SHP77 treated with DMSO at 0.1 percent for 48 hours (cell line): ENCODE measurements around the gene RASL10B.
"Not testable (repeated sequence)": the region's sequence is repeated elsewhere in the genome, so short reads cannot be mapped to it uniquely, and the experiment has no call there.

ENCODE experiments used
- DNase-seq: peaks from one replicate; lab custom pipeline; 2025; lab: John Stamatoyannopoulos, UW

The RASL10B gene, protein sequence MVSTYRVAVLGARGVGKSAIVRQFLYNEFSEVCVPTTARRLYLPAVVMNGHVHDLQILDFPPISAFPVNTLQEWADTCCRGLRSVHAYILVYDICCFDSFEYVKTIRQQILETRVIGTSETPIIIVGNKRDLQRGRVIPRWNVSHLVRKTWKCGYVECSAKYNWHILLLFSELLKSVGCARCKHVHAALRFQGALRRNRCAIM

DNA sequence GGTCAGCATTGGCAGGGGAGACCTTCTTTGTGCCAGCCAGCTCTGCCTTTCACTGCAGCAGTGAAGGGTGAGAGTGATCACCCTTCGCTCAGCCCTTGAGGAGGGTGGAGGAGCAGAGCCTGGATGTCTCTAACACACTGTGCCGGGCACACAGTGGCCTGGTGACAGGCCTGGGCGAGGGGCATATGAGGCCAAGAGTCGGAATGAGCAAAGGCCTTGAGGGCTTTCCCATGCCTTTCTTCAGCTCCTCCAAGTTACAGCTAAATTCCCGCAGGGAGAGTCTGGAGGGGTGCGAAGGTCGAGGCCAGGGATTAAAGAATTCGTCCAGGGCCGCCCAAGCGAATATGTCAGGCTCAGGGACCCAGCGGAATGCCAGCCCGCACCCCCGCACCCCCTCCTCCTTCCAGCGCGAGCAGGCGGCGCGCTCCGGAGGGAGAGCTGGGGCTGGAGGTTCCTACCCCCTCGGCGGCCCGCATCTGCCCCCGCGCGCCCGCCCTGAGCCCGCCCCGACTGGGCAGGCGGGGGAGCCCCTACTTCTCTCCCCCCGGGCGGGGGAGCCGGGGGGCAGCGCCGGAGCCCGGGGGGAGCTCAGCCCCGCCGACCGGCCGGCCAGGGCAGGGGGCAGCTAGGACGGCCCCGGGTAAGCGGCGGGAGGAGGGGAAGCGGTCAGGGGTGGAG, at the start of gene RASL10B:
TSS of gene RASL10B (plus strand) at position 401 of the 678 bp plus-strand sequence. CDS start 3,546 bp downstream, outside the sequence.
- no peak for DNase-seq

DNA sequence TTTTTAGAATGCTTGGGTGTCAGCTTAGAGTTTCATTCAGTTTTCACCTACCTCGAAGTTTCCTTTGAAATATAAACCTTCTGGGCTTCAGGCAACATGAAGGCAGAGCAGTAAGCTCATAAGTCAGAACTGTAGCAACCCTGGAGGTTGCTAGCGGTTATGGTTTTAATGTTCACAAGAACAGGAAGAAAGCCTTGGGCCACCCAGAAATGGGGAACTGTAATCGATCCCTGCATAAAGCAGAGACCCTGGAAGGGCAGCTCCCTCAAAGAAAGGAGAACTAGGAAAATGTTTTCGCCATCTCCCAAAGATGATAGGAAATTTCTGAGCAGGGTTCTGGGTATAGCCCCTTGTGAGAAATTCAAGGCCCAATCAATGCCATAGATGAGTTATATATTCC, 47.8 kb upstream of the RASL10B start:
- no peak for DNase-seq

DNA sequence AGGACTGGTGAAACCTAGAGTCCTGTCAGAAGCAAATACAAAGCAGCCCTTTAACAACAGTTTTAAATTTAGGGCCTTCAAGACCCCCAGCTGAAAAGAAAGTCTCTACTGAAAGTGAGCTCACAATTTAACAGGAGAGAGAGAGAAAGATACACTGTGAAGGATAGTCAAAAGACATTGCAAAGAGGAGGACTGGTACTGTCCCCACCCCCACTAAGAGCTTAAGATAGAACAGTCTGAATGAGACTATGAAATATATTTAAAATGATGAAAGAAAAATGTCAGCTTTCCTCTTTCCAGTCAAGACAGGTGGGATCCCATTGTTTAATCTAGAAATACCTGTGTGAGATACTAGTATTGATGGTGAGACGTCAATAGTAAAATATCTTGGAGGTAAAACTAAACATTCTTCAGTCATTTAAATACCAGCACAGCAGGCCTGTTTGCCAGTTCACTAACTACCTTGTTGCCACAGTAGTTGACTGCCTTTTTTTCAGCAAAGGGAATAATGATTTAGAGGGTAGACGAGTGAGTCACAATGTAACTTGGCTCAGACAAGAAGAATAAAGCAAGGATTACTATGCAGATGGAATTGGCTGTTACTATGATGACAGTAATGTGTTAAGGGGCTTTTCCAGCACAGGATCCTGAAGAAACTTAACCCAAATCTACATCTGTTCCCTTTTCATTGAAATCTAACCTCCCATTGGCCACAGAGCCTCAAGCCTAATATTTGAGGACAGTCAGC, 47.2 kb upstream of the RASL10B start:
- DNase-seq = no peak

DNA sequence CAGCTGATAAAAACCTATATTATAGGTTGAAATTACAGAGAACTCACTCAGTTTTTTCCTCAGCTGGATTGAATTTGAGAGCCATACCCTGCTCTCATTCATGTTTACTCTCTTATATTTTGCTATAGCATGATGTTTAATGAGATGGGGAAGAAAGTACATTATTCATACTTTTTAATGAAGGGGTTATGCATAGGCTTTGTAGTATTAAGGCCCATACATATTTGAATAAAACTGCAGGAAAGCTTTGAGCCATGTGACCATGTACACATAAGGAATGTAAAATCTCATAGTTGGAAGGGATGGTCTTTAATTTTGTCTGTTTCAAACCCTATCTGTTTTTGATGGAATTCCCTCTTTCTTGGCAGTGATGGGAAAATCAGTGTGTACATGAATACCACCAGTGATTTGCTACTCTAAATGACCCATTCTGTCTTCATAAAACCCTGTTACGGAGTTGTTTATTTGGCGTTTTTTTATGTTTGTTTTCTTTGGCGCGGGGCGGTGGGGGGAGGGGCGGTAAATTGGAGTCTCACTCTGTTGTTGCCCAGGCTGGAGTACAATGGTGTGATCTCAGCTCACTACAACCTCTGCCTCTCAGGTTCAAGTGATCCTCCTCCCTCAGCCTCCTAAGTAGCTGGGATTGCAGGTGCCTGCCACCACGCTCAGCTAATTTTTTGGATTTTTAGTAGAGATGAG, 38.8 kb upstream of the RASL10B start:
- no peak for DNase-seq

DNA sequence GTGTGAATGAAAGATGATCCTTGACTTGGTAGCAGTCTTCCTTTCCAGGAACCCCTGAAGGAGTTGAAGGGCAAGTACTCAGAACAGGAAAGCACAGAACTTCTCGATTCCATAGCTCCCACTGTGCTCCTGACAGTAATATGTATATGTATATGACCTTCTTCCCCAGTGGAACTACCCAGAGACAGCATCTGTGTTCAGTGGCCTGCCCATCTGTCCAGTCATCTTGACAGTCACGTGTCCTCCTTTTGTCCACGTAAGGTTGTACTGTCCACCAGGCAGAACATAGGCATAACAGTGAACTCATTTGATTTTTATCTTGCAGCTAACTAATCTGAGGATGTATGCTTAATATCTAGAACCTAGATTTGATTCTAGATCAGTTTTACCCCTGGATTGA, 37.8 kb upstream of the RASL10B start:
- DNase-seq = no peak

DNA sequence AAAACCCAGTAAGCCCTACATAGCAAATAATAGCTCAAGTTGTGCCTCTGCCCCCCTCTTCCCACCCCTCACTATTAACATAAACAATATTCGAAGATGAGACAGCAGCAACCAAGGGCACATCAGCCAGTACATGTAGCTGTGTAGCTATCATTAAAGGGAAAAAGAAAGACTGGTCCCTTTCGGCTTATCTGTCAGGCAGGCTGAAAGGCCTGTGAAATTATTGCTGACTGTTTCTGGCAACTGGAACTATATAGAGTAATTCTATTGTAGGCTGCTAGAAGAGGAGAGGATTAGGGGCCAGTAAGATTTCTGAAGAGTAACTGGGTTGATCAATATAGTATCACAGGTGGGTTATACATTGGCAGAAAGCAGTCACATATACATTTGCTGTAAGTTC, 36.5 kb upstream of the RASL10B start:
- no peak for DNase-seq

DNA sequence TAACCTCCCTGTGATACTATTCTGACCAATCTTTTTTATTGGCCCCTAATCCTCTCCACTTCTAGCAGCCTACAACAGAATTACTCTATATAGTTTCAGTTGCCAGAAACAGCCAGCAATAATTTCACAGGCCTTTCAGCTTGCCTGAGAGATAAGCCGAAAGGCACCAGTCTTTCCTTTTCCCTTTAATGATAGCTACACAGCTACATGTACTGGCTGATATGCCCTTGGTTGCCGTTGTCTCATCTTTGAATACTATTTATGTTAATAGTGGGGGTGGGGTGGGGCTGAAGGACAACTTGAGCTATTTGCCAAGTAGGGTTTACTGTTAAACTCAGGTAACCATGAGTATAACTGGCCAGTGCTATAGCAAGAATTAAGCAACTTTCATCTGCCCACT, 35.8 kb upstream of the RASL10B start:
- no peak for DNase-seq

DNA sequence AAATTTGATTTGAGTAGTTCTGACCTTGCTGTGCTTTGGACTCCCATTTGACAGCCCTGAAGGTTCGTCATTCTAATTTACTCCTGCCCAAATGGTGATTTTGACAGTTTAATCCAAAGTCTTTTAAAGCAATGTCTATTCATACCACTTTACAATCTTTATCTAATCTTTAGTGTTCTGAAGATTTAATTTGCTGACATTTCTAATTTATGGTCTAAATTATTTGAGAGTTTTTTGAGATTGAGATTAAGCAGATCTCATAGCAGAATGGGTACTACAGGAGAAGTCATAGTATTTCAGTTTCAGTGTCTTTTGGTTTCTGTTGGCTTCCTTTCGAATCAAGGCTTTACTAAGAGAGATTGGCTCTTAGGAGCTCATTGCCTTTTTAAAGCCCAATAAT, 32.6 kb upstream of the RASL10B start:
- DNase-seq = no peak

DNA sequence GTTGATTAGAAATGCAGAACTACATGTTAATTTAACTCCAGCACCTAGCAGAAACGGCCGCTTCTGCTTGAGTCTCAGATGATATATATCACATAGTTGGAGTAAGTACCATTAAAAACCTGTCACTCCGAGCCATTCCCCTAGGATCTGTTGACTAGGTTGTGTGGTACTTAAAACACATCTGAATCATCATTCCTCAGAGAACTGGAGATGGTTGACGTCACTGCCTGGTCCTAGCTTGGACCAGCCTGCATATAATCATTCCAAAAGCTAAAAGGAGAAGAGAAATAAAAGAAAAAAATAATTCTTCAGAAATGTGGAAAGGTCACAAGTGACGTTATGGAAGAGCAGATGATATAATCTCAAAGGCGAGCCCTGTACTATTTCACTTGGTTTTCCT, 31.3 kb upstream of the RASL10B start:
- DNase-seq = no peak

DNA sequence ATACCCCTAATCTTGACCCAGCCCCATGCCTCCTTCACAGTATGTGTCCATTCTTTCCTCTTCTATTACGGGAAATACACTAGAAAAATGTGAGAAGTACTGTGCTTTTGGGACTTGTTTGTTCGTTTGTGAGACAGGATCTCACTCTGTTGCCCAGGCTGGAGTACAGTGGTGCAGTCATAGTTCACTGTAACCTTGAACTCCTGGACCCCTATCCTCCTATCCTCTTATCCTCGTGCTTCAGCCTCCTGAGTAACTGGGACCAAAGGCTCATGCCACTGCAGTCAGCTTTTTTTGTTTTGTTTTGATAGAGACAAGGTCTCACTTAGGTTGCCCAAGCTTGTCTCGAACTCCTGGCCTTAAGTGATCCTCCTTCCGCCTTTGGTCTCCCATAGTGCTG, 29.9 kb upstream of the RASL10B start:
- no peak for DNase-seq

DNA sequence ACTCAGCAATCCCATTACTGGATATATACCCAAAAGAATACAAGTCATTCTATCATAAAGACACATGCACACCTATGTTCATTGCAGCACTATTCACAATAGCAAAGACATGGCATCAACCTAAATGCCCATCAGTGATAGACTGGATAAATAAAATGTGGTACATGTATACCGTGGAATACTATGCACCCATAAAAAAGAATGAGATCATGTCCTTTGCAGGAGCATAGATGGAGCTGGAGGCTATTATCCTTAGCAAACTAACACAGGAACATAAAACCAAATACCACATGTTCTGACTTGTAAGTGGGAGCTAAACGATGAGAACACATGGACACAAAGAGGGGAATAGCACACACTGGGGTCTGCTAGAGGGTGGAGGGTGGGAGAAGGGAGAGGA, 28.1 kb upstream of the RASL10B start:
- DNase-seq = not testable (repeated sequence)

DNA sequence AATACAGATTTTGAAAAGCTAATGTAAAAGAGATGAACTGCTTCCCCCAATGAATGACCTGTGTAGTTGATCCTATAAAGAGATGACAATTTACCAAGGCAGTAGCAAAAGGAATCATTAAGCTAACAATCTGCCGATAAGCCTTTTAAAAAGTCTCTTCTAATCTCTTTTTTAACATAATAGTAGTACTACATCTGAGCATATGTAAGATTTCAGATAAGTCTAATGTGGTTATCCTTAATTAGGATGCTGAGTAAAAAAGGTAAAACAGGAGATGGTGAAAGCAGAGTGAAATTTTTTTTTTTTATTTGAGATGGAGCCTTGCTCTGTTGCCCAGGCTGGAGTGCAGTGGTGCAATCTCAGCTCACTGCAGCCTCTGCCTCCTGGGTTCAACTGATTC, 26.2 kb upstream of the RASL10B start:
- no peak for DNase-seq

DNA sequence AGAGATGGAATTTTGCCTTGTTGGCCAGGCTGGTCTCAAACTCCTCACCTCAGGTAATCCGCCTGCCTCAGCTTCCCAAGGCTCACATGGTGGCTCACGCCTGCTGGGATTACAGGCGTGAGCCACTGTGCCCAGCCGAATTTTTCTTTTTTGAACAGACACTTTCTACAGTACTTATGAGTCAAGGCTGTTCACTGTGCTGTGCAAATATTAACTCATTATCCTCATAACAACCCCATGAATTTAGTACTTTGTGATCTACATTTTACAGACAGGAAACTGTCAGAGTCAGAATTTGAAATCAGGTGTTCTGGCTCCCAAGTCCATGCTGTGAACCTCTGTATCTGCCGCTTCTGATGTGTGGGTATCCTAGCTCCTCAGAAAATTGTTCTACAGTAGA, 25.7 kb upstream of the RASL10B start:
- no peak for DNase-seq

DNA sequence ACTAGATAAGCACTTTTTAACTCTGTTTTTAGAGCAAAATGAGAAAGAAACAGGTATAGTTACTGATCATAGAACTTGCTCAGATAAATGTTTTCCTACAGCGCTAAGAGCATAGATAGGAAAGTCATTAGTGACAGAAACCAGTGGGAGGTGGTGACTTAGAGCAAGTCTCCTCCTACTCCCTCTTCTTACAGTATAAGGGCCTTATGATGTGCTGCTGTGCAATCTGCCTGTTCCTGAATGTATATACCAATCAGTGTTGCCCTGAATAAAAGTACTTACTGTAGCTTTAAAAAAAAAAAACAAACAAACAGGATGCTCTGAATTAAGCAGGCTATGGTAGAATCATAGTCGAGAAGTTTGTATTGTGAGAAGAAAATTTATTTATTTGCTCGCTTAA, 23.3 kb upstream of the RASL10B start:
- no peak for DNase-seq

DNA sequence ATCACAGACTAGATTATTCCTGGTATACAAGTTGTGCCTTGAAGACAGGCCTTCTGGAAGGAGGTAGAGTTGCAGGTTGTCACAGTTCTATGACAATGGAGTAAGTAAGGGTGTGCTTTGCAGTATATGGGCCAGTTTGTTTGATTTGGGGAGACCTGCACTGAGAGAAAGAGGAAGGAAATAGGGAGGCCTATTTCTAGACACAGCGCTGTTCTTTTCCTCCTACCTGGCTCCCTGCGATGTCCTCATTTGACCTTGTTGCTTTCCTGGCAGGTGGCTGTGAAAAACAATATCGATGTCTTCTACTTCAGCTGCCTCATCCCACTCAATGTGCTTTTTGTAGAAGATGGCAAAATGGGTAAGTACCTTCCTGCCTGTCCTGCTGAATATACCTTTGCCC, 22.5 kb upstream of the RASL10B start:
- DNase-seq = no peak

DNA sequence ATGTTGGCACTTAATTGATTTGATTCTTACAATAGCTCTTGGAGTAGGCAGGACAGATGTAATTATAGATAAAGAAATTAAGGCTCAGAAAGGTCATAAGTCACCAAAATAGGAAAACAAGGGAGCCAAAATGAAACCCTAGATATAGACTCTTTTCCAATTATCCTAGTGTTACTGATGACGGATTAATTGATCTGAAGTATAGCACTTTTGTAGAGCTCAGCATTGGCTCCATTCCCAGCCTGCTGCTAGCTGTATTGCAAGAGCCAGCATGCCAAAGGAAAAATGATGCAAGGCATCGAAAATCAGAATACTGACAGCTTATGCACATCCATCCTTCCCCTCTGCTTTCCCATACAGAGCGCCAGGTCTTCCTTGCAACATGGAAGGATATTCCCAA, 21.6 kb upstream of the RASL10B start:
- DNase-seq = no peak

DNA sequence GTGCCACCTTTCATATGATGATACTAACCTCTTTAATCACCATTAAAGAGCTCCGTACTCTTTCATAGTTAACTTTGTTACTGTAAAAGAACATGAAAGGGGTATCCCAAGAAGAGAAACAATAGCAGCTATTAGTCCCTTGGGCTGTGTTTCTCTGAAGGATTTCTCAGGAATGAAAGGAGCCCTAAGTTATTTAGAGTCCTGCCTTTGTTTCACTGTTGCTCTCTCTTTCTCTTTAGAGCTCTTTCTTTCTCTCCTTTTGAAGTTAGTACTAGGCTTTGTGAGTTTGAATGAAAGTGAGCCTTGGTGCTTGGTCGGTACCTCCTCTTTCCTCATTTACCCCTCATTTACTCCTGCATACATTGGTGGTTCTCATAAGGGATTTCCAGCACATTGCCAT, 20.5 kb upstream of the RASL10B start:
- DNase-seq = no peak

DNA sequence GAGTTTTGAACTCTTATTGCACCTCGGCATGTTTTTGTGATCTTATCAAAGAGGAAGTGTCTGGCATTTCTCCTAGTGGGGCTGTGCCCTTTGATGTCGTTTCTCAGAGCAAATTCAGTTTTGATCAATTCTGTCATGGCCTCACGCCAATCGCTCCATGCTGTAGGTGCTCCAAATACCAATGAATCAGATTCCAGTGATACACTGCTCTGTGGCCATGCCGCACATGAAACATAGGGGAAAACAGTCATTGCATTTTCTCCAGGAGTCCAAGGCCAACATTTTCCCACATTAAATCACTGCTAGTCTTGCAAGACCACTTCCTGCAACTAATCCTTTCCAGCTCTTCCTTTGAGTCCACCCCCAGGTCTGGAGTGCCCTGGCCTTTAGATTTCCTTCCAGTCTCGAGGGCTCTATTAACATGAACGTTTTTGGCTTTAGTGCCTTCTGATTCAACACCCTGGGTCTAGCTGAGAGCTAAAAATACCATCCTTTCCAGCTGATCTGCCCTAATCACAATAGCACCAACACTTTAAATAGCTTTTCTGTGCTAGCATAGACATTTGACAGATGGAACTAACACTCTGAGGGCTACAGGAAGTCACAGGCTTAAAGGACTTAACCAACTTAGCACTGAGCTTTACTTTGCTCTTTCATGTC, 18.2 kb upstream of the RASL10B start:
- DNase-seq = no peak

DNA sequence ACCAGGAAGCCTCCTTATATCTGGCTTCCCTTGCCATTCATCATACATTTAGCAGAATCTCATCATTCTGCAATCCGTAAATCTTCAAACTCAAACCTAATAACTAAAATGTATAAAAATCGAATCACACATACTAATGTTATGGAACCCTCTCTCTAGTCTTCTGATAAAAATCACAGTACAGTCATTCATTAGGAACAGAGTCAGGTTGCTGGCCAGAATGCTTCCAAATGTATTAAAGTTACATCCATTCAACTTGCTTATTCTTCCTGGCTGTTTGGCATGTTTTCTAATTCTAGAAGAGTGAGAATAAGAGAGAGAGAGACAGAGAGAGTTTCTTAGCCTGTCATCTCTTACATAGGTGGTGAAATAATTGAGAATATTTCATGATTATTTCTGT, 16.5 kb upstream of the RASL10B start:
- no peak for DNase-seq

DNA sequence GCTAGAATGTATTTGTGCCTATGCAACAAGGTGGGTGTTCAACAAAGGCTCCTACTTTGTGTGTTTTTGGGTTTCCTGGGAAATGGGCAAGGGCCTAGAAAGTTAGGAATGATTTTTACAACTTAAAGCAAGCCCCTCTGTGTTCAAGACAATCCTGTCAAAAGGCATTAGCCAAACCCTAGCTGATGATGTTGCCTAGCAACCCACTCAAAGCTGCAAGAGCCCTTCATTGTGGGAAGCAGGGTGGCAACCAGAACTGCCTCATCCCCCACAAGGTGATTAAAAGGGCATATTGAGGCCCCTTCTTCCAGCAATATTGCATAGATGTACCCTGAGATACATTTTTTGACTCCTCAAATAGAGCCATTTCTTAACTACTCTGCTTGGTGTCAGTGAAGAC, 16.0 kb upstream of the RASL10B start:
- DNase-seq = no peak

DNA sequence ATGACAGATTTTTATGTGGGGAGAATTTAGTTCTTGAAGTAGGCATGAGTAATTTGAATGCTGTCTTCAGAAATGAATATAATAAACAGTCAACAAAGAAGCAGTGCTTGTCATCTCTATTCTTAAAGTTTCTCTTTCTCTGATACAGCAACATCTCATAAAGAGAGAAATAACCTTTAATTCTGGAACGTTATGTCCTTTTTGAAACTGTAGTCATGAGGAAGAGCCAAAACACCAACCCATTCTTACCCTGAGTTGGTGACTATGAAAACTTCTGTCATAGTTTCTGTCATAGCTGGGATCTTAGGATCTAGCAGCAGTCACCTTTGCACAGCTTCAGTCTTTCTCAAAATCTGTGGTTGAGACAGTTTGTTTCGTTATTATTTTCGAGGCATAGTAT, 15.3 kb upstream of the RASL10B start:
- DNase-seq = no peak

DNA sequence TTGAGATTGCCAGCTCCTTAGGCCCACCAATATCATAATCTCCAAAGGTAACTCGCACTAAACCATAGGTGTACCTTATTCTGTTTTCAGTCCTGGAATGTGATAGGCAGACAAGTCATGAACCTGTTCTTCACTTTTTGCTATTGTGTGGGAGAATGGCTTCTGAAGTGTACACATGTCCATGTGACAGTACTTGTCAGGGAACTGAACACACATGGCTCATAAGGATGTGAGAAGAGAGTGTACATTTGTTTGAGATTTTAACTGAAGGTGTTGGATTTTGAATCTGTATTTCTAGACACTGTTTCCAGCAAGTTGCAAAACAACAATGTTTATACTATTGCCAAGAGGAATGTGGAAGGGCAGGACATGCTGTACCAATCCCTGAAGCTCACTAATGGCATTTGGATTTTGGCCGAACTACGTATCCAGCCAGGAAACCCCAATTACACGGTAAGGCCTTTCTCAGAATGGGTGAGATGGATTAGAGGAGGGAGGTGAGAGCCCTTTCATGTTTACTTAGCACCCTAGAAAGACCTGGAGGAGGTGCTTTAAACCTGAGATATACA, 14.5 kb upstream of the RASL10B start:
- DNase-seq = no peak
